Measurements from ENCODE around the gene ARHGEF16.

Gene ARHGEF16

DNA sequence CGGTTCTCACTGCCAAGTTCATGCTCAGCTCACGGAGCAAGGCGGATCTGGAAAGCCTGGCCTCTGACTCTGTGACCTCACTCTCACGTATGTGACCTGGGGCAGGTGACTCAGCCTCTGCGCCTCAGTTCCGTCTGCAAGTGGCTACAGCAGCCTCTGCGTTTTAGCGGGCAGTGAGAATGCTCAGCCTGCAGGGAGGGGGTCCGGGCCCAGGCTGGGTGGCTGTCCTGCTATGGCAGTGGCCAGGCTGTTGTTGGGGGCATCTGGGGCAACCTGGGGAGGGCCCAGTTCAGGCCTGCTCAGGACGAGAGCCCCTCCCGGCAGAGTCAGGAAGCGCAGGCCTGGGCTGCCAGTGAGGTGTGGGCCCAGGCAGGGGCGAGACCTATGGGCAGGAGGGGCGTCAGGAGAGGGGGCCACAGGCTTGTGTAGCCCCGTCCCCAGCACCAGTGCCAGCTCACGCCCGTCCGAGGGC is 27.9 kb downstream of the ARHGEF16 start:
- DNase-seq (ENCODE audit: low spot score): no peak

DNA sequence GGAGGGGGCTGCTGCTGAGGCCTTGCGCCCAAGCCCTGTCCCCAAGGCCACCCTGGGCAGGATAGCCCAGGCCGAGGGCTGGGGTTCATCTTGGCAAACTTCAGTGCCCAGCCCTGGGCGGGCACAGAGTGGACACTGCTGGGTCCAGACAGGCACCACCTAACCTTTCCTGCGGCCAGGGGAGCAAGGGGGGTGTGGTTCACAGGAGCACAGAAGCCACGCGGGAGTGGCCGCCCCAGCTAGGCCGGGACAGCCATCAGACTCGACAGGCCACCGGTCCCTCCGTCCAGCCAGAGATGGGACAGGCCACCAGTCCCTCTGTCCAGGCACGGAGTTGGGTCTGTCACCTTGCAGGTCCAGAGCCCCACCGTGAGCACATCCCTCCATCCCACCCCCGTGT is 28.9 kb downstream of the ARHGEF16 start:
- no peak for DNase-seq (ENCODE audit: low spot score)

DNA sequence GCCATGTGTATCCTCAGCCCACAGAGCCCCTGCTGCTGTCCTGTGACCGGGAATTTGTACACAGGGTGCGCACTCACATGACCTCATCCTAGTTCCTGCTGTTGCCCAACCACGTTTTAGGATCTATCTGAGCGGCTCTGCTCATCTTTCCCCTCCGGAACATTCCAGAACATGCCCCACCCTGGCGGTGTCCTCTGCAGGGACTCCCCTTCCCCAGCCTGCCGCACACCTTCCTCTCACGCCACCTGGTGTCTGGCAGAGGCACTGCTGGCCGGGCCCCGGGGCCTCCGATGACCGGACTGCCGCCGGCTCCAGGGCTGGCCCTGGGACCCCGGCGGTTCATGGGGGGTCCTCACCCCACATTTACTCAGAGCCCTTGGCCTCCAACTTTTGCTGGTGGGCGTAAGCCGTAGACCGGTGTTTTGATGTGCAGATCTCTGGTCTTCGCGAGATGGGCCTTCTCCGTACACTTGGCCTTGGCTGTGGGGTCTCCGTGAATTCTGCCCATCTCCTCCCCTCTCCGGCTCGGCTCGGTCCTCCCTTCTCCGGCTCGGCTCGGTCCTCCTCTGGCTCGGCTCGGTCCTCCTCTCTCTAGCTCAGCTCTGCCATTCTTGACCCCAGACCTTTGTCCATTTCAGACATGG is 29.5 kb downstream of the ARHGEF16 start:
- no peak for DNase-seq (ENCODE audit: low spot score)

DNA sequence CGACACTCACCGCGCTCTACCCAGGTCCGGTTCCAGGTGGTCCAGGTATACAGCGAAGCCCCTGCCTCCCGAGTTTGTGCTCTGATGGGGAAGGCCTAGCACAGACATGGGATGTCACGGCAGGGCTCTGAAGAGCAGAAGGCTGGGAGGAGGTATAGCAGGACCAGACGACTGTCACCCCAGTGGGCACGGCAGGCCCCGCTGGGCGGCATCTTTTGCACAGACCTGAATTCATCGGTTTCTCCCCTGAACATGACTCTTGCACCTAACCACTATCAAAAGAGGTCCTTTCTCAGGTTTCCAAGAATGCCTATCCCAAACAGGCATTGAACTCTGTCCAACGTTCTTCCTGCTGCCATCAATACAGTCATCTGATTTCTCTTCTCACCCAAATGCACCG is 30.6 kb downstream of the ARHGEF16 start:
- no peak for DNase-seq (ENCODE audit: low spot score)

DNA sequence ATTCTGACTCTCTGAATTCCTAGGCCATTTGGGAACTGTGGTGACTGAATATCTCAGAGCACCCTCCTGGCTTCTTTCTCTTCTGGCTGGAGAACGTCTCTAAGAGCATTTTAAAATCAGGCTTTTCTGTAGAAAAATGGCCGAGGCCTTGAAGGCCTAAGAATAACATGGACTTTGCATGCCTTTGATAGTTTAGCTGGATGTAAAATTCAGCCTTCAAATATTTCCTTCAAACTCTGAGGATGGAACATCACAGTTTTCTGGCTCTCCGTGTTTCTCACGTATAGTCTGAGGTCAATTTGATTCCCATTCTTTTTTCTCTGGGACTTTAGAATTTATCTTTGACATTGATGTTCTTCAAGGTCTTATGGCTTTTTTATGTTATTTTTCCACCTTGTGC is 34.0 kb downstream of the ARHGEF16 start:
- DNase-seq (ENCODE audit: low spot score): no peak

DNA sequence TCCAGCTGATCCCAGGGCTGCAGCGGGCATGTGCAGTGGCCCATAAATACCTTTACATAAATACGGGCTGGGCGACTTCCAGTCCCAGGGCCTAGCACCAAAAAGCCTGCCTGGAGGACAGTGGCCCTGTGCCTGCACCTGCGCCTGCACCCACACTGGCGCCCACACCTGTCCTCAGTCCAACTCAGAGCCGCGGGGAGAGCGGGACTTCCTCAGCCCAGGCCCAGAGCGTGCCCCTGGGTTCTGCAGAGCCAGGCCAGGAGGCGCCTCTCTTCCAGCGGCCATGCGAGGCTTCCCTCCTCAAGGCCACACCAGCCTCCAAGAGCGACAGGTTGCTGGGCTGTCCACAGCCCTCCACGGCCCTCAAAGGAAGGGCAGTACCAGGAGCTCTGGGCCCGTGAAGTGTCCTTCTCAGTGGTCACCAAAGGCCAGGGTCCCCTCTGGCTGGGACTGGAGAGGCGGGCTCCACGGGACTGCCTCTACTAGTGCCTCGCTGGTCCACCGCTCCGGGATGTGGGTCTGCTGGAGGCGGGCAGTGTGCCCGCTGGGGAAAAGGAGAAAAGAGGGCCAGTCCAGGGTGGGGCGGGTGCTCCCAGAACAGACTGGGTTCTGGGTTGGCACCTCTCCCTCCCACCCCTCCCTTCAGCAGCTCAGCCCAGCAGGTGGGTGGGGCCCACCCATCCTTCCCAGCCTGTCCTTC is 35.7 kb downstream of the ARHGEF16 start:
- DNase-seq (ENCODE audit: low spot score): no peak

DNA sequence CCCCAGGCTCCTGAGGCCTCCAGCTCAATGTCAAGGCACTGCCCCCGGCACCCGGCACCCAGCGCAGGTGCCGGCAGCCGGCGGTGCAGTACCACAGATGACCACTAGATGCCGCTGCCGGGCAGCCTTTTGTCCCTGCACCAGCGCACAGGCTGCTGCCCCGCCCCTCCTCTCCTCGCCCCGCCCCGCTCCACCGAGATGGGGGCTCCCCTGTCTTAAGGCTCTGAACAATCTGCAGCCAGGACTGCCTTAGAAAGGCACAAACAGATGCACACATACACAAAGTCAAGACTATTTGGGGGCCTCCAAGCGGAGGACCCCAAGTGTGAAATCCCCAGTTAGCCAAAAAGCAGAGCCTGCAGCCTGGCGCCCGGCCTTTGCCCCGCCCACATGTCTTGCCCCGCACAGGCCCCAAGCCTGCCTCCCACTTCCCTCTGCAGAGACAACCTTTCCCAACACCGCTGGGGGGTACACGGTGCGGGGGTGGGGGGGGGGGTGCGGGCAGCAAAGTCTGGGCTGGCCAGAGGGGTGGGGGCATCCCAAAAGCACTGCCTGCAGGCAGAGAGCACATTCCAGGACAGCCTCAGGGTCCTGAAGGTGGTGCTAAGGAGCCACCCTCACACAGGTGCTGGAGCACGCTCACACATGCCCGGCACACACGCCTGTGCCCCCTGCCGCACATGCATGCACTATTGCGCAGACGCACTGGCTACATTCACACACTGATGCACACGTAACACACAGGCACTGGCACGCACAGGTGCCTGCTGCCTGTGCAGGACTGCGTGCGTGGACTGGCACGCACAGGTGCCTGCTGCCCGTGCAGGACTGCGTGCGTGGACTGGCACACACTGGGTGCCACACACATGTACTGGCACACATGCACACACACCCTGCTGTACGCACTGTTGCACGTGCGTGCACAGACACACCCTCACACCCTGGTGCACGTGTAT is 37.1 kb downstream of the ARHGEF16 start:
- peak; percentile 34 for DNase-seq (ENCODE audit: low spot score)

DNA sequence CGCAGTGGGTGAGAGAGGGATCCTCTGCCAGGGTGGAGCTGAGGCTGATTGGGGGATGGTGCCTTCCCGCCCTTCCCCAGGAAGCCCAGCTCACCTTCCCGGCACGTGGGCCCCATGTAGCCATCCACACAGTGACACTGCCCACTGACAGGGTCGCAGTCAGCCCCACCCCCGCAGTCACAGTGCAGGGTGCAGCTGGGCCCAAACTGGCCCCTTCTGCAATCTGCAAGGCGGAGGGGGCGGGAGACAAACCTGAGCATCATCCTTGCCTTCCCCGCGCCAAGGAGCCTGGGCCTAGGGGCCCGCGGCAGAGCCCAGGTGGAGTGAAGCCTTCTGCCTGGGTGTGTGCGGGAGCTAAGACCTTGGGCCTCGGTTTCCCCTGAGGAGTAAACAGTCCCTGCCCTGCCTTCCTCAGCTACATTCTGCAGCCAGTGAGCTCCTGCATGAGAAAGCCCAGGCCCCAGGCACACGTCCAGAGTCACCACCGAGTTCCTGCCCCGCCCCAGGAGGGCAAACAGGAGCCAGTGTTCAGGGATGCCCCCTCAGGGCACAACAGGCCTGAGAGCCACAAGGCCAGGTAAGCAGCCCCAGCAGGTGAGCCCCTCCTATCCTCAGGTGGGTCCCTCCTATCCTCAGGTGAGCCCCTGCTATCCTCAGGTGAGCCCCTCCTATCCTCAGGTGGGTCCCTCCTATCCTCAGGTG is 38.2 kb downstream of the ARHGEF16 start:
- no peak for DNase-seq (ENCODE audit: low spot score)

DNA sequence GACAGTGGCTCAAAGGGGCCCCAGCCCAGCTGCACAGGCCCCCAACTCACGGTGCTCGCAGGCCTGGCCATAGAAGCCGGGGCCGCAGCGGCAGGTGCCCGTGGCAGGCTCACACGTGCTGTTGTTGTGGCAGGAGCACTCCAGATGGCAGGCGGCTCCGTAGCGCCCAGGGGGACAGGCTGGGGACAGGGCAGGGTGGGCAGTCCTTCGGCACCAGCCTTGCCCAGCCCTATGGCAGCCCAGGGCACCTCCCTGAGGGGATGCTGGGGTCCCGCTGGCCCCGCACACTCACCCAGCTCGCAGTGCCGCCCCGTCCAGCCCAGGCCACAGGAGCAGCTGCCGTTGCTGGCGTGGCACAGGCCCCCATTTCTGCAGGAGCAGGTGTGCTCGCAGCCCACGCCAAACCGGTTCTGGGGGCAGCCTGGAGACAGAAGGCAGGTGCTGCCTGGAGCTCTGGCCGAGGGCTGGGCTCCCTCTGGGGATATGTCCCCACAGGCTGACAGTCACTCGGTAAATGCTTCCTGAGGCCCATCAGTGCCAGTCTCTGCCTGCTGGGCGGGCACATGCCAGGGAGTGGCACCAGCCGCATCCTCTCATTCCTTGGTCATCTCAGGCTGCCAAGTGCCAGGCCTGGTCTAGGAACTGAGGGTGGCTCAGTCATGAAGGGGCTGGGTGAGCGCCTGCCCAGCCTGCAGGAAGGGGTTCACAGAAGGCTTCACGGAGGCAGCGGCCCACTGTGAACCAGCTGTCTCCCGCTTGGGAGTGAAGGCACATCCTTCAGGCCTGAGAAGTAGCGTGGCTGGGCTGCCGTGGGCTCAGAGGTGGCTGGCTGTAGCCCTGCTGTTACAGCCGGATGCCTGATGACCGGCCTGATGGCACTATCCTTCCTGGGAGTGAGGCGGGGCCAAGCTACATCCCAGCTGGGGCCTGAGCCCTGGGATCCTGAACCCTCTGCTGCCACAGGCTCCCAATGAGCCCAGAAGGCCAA is 40.1 kb downstream of the ARHGEF16 start:
- no peak for DNase-seq (ENCODE audit: low spot score)

DNA sequence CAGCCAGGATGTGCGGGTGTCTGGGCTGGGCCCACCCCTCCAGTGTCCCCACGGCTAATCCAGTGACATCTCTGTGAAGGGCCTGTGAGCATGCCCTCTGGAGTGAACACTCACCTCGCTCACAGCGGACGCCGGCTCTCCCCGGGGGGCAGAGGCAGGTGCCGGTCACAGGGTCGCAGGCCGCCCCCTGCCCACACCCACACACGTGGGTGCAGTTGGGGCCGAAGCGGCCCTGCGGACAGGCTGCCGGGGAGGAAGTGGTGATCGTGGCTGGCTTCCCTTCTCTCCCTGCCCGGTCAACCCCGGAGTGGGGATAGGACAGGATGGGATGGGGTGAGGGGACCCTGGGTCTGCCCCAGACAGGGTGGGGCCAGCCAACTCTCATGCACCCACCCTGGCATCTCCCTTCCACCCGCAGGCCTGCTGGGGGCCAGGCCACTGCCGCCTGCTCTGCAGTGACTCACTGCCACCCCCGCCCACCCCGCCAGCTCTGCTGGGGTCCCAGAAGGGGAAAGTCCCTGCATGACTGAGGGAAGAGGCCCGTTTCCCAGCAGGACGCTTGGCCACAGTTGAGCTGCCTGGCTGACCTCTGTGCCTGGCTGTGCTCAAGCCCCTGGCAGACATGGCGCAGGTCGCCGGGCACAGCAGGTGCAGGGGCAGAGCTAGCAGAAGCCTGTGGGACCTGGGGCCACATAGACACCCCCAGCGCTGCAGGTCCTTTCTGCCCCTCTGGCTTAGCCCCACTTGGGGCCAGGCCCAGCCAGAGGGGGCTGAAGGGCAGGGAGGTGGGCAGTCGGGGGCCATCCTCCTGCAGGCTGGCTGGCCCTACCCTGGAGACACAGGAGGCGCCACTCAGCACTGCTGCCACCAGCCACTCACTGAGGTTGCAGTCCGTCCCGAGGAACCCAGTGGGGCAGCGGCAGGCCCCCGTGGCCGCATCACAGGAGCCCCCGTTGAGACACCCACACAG is 41.6 kb downstream of the ARHGEF16 start:
- DNase-seq (ENCODE audit: low spot score): no peak

DNA sequence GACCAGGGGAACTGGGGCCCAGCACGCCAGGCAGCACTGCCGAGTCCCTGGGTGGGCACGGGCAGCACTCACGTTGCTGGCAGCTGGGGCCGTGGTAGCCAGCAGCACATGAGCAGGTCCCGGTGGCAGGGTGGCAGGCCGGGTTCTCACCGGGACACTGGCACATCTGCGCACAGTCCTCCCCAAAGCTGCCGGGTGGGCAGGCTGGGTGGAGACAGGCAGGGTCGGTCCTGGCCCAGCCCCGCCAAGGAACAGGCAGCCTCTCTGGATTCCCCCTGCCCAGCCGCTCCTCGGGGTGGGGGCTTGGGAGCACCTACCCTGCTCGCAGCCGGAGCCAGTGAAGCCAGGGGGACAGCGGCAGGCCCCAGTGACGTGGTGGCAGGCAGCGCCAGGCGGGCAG is 42.5 kb downstream of the ARHGEF16 start:
- DNase-seq (ENCODE audit: low spot score): no peak

DNA sequence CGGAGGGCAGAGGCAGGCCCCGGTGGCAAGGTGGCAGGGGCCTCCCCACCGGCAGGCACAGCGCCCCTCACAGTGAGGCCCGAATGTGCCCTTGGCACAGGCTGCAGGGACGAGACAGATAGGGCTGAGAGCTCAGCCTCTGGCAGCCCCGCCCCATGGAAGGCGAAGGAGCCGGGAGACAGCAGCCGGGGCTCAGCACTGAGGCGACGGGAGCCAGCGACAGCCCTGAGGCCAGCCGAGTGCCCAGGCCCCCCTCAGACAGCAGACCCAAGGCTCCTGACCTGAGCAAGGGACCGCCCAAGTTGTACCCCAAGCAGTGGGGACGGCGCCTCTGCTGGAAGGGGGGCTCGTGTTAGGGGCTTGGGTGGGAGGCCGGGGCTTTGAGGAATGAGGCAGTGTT is 43.1 kb downstream of the ARHGEF16 start:
- no peak for DNase-seq (ENCODE audit: low spot score)

DNA sequence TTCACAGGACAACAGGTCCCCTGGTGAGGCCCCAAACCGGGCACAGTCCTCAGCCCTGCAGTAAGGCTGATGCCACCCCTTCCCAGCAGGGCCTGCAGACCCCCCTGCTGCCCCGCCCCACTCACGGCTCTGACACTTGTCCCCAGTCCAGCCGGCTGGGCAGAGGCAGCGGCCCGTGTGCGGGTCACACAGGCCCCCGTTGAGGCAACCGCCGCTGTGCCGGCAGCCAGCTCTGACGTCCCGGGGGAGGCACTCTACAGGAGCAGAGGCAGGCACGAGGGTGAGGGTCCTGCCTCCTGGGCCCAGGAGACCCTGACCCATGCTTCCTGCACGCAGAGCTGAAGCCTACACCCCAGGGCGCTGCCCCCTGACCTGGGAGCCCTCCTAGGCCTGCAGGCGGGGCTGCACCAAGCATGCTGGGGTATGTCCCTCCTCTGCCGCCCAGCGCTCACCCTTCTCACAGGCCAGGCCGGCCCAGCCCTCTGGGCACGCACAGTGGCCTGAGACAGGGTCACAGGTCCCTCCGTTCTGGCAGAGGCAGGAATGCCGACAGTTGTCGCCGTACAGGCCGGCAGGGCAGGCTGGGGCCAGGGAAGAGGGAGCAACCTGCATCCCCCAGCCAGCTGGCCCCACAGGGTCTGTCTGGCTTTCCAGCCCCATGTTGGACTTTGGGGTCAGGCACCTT is 43.9 kb downstream of the ARHGEF16 start:
- DNase-seq (ENCODE audit: low spot score): no peak

DNA sequence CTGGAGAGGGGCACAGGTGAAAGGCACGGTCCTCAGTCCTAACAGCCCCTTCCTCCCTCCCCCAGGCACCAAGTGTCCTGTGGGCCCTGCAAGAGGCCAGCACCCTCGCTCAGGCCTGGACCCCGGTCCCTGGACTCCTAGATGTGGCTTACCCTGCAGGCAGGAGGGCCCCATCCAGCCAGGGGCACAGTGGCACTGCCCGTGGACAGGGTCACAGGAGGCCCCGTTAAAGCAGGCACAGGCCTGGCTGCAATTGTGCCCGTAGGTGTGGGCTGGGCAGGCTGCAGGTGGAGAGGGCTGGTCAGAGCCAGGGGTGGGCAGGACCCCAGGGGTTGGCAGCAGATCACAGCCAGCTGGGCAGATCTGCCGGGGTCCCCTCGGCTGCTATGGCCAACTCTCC is 44.5 kb downstream of the ARHGEF16 start:
- DNase-seq (ENCODE audit: low spot score): no peak

DNA sequence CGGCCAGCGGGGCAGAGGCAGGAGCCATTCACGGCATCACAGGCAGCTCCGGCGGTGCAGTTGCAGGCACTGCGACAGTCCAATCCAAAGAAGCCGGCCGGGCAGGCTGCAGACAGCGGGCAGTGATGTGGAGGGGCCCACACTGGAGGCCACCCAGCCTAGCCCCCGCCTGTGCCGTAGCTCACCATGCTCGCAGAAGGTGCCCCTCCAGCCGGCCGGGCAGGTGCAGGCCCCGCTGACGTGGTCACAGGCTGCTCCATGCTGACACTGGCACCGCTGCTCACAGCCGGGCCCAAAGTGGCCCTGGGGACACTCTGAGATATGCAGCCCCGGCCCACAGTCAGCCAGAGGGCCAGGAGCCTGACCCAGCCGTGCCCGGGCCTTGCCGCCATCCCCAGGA is 45.1 kb downstream of the ARHGEF16 start:
- DNase-seq (ENCODE audit: low spot score): no peak

DNA sequence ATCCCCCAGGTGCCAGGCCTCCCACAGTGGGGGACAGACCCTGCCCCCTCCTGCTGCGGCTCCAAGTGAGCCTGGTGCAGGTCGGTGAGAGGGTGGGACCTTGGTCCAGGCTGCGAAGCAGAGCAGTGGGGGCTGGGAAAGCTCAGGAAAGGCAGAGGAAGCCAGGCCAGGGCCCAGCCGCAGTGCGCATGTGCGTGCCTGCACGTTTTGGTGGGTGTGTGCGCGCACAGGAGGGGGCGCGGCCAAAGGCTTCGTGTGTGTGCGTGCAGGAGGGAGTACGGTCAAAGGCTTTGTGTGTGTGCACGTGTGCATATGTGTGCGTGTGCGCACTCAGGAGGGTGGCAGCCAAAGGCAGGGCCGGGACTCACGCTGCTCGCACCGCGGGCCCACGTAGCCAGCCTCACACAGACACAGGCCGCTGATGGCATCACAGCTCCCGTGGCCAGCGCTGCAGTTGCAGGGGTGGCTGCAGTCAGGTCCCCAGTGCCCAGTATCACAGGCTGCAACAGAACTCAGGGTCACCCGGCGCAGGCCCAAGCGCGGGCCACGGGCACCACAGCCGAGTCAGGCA is 45.9 kb downstream of the ARHGEF16 start:
- no peak for DNase-seq (ENCODE audit: low spot score)

DNA sequence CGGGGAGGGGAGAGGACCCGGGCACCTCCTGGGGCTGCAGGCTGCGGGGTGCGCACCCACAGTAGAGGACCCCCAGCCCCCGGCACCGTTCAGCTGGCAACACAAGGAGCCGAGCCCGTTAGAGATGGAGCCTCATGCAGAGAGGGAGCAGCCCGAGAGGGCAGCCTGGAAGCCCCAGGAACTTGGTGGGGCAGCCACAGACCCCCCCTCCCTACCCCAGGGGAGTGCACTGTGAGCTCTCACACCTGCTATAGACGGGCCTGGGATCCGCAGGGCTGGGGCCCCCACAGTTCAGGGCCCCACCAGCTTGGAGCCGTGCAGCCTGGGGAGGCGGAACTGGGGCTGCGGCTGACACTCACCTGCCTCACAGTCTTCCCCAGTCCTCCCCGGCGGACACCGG is 47.0 kb downstream of the ARHGEF16 start:
- no peak for DNase-seq (ENCODE audit: low spot score)

DNA sequence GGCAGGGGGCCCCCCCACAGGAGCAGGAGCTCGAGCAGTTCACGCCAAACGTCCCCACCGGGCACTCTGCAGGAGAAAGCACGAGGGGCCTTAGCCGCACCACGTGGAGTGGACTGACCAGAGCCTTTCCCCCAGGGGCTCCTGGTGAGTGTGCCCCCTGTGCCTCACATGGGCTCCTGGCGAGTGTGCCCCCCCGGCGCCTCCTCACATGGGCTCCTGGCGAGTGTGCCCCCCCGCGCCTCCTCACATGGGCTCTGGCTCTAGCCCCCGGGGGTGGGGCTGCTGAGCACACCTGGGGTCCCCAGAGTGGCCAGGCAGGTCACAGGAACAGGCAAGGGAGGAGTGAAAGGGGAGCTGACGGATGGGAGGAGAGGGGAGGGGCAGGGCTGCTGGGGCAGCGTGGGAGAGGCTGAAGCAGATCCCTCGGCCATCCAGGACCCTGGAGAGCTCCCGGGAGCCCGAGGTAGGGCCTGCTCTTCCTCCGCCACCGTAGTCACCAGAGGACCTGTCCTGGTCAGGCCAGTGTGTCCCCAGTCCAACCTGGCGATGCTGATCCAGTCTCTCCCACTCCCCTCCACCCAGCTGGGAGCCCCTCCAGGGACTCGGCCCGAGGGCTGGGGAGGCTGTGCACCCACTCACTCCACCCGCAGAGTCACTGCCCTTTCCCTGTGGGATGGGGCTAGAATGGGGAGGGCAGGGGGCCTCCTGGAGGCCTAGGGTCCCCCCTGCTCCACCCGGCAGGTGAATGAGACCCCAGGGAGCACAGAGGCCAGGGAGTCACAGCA is 47.6 kb downstream of the ARHGEF16 start:
- peak; percentile 31 for DNase-seq (ENCODE audit: low spot score)
